HEK293 (cell line): Measurements from ENCODE around the gene SHMT2.
"Not testable (repeated sequence)": the region's sequence is repeated elsewhere in the genome, so short reads cannot be mapped to it uniquely, and the experiment has no call there.

Source experiments
- ATF2 ChIP-seq: fragments of 450-650 bp; formaldehyde crosslinking; IDR thresholded peaks from 2 replicates; pipeline ENCODE4 v1.5.1; 2016; ENCODE audit warnings: missing biosample characterization, missing genetic modification characterization, low read depth
- GLI2 ChIP-seq: fragments of 450-650 bp; formaldehyde crosslinking; IDR thresholded peaks from 2 replicates; pipeline ENCODE4; 2017; ENCODE audit warnings: missing biosample characterization, missing genetic modification characterization, low read depth, borderline replicate concordance
- GLI4 ChIP-seq: fragments of 450-650 bp; formaldehyde crosslinking; IDR thresholded peaks from 2 replicates; pipeline ENCODE4 v1.5.1; 2016; ENCODE audit warnings: missing biosample characterization, missing genetic modification characterization
- ZFP41 ChIP-seq: fragments of 450-650 bp; formaldehyde crosslinking; IDR thresholded peaks from 2 replicates; pipeline ENCODE4 v1.5.1; 2016; ENCODE audit warnings: missing biosample characterization, missing genetic modification characterization, borderline replicate concordance
- ZNF133 ChIP-seq: fragments of 450-650 bp; formaldehyde crosslinking; IDR thresholded peaks from 2 replicates; pipeline ENCODE4 v1.5.1; 2016; ENCODE audit warnings: missing biosample characterization, missing genetic modification characterization
- ZNF26 ChIP-seq: fragments of 450-650 bp; formaldehyde crosslinking; IDR thresholded peaks from 2 replicates; pipeline ENCODE4 v1.5.1; 2016; ENCODE audit warnings: missing biosample characterization, missing genetic modification characterization
- ZNF280D ChIP-seq: fragments of 450-650 bp; formaldehyde crosslinking; IDR thresholded peaks from 2 replicates; pipeline ENCODE4 v1.5.1; 2016; ENCODE audit warnings: missing biosample characterization, missing genetic modification characterization
- ZNF548 ChIP-seq: fragments of 450-650 bp; formaldehyde crosslinking; IDR thresholded peaks from 2 replicates; pipeline ENCODE4 v1.5.1; 2016; ENCODE audit warnings: missing biosample characterization, missing genetic modification characterization
- TF ChIP-seq, protein P1 (sequence below): fragments of 450-650 bp; formaldehyde crosslinking; IDR thresholded peaks from 2 replicates; pipeline ENCODE4 v1.5.1; 2016; ENCODE audit warnings: missing biosample characterization, missing genetic modification characterization

GRCh38 chr12:57282073-57282472, 52.6 kb downstream of the SHMT2 start:
- not testable (repeated sequence) for TF ChIP-seq GLI2 (tag by site-specific recombination); ATF2 (tag by site-specific recombination); ZNF133; ZNF280D; GLI4 (tag by site-specific recombination); ZFP41; ZNF26; ZNF548 (tag by site-specific recombination)
- TF ChIP-seq, protein P1, sequence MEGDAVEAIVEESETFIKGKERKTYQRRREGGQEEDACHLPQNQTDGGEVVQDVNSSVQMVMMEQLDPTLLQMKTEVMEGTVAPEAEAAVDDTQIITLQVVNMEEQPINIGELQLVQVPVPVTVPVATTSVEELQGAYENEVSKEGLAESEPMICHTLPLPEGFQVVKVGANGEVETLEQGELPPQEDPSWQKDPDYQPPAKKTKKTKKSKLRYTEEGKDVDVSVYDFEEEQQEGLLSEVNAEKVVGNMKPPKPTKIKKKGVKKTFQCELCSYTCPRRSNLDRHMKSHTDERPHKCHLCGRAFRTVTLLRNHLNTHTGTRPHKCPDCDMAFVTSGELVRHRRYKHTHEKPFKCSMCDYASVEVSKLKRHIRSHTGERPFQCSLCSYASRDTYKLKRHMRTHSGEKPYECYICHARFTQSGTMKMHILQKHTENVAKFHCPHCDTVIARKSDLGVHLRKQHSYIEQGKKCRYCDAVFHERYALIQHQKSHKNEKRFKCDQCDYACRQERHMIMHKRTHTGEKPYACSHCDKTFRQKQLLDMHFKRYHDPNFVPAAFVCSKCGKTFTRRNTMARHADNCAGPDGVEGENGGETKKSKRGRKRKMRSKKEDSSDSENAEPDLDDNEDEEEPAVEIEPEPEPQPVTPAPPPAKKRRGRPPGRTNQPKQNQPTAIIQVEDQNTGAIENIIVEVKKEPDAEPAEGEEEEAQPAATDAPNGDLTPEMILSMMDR (tag by site-specific recombination) = not testable (repeated sequence)
